Measurements from ENCODE around the gene KIAA0408.

- TF ChIP-seq CTCF (IDR thresholded peaks at IDR 0.05; ENCODE audit: insufficient read depth, low read length, poor library complexity, severe bottlenecking) = no peak
- no peak for TF ChIP-seq EZH2phosphoT487 (conservative IDR thresholded peaks at IDR 0.05; ENCODE audit: low read length)
Measured at GRCh38 chr6:127481111-127481510, 21.9 kb upstream of the KIAA0408 start.
